ENCODE results near the gene DLG2.
"Not testable (repeated sequence)": the region's sequence is repeated elsewhere in the genome, so short reads cannot be mapped to it uniquely, and the experiment has no call there.

The DLG2 gene

GRCh38 chr11:84899740-84900139, 727.4 kb downstream of the DLG2 start:
- no peak for DNase-seq (ENCODE audit: low spot score)

- DNase-seq (ENCODE audit: low spot score), result no peak
Observed at GRCh38 chr11:84899134-84899533, 728.0 kb downstream of the DLG2 start.

- no peak for DNase-seq (ENCODE audit: low spot score)
Observed at GRCh38 chr11:84894666-84895065, 732.5 kb downstream of the DLG2 start.

- no peak for DNase-seq (ENCODE audit: low spot score)
Observed at GRCh38 chr11:84890676-84891075, 736.5 kb downstream of the DLG2 start.

GRCh38 chr11:84889556-84889955, 737.6 kb downstream of the DLG2 start:
- DNase-seq (ENCODE audit: low spot score), result no peak

- no peak for DNase-seq (ENCODE audit: low spot score)
Observed at GRCh38 chr11:84887055-84887629, 740.0 kb downstream of the DLG2 start.

GRCh38 chr11:84886344-84886743, 740.8 kb downstream of the DLG2 start:
- DNase-seq (ENCODE audit: low spot score), result no peak

GRCh38 chr11:84884836-84885235, 742.3 kb downstream of the DLG2 start:
- no peak for DNase-seq (ENCODE audit: low spot score)

- no peak for DNase-seq (ENCODE audit: low spot score)
Observed at GRCh38 chr11:84882056-84882455, 745.1 kb downstream of the DLG2 start.

- DNase-seq (ENCODE audit: low spot score), result no peak
Observed at GRCh38 chr11:84871116-84871515, 756.0 kb downstream of the DLG2 start.

GRCh38 chr11:84870486-84870885, 756.7 kb downstream of the DLG2 start:
- DNase-seq (ENCODE audit: low spot score), result no peak

- no peak for DNase-seq (ENCODE audit: low spot score)
Observed at GRCh38 chr11:84866922-84867321, 760.2 kb downstream of the DLG2 start.

GRCh38 chr11:84865791-84866535, 761.2 kb downstream of the DLG2 start:
- DNase-seq (ENCODE audit: low spot score), result no peak

- DNase-seq (ENCODE audit: low spot score), result no peak
Observed at GRCh38 chr11:84865257-84865656, 761.9 kb downstream of the DLG2 start.

GRCh38 chr11:84857746-84858145, 769.4 kb downstream of the DLG2 start:
- DNase-seq (ENCODE audit: low spot score), result no peak

GRCh38 chr11:84855508-84856245, 771.5 kb downstream of the DLG2 start:
- DNase-seq (ENCODE audit: low spot score), result no peak

GRCh38 chr11:84854498-84854880, 772.7 kb downstream of the DLG2 start:
- DNase-seq (ENCODE audit: low spot score), result no peak

GRCh38 chr11:84853841-84854497, 773.2 kb downstream of the DLG2 start:
- no peak for DNase-seq (ENCODE audit: low spot score)

- no peak for DNase-seq (ENCODE audit: low spot score)
Observed at GRCh38 chr11:84847842-84848241, 779.3 kb downstream of the DLG2 start.

- not testable (repeated sequence) for DNase-seq (ENCODE audit: low spot score)
Observed at GRCh38 chr11:84840201-84840600, 786.9 kb downstream of the DLG2 start.

- DNase-seq (ENCODE audit: low spot score), result no peak
Observed at GRCh38 chr11:84837402-84838069, 789.6 kb downstream of the DLG2 start.

- DNase-seq (ENCODE audit: low spot score), result no peak
Observed at GRCh38 chr11:84836371-84836770, 790.8 kb downstream of the DLG2 start.
